Psoas muscle (tissue), 8 donors: Measurements from ENCODE around the gene PTTG1. TPM values are rescaled to one million over a fixed set of nuclear protein-coding genes. Genes with fewer than 3 reads are reported as not detected.

Experiments
- ATAC-seq, 4 donors: fragments of 200-7000 bp; cut with Tn5 transposase; one replicate each; pipeline ENCODE4 v1.9.1; 2020; ENCODE audit warnings: moderate library complexity in 3 of 4, mild to moderate bottlenecking in 2 of 4
- DNase-seq, 2 donors: peaks; one replicate each; pipeline ENCODE4 v3.0.0-alpha.2; 2020
- H3K27ac ChIP-seq: fragments of 200-600 bp; one replicate; pipeline ENCODE4 v1.8.0; 2022
- H3K27me3 ChIP-seq, 3 donors: fragments of 200-600 bp in 1 of 3; one replicate each; pipeline versions ENCODE4 v1.6.1 to v1.8.0; 2013 to 2022; ENCODE audit warnings: low read length in 2 of 3, mild to moderate bottlenecking in 2 of 3, moderate library complexity in 1 of 3; ENCODE audit not compliant: insufficient read depth in 3 of 3
- H3K36me3 ChIP-seq, 2 donors: fragments of 200-600 bp in 1 of 2; one replicate each; pipeline versions ENCODE4 v1.6.1 to v1.8.0; 2013 to 2022; ENCODE audit warnings: low read depth in 1 of 2, mild to moderate bottlenecking in 1 of 2, moderate library complexity in 1 of 2; ENCODE audit not compliant: insufficient read depth in 1 of 2
- H3K4me1 ChIP-seq: fragments of 200-600 bp; one replicate; pipeline ENCODE4 v1.8.0; 2022
- H3K4me3 ChIP-seq: fragments of 200-600 bp; one replicate; pipeline ENCODE4 v1.8.0; 2022; ENCODE audit warnings: mild to moderate bottlenecking
- H3K9me3 ChIP-seq: fragments of 200-600 bp; one replicate; pipeline ENCODE4 v1.8.0; 2022
- CTCF ChIP-seq: fragments of 200-600 bp; IDR thresholded peaks from one replicate; pipeline ENCODE4 v1.8.0; 2022; ENCODE audit warnings: antibody characterized with exemption
- WGBS, 3 donors: extraction: QIAGEN DNeasy Blood & Tissue Kit; methylation state at CpG; one replicate each; pipeline versions ENCODE4 v1.1.6 to v1.1.7; 2013; 5-methylcytosine and 5-hydroxymethylcytosine counted together
- intact Hi-C, 2 donors: fragments of 100-400 bp; cut with DNase I; formaldehyde crosslinking; loops; one replicate each; pipeline versions ENCODE4 v1.11.0 to v1.14.2; 2022
- polyA plus RNA-seq, 3 donors: library from polyadenylated mRNA; stranded (reverse); fragments of 200-250 nt; gene quantifications; one replicate each; pipeline ENCODE4 v1.2.3, GENCODE V29; 2013
- total RNA-seq, 4 donors: library from RNA; stranded (reverse); fragmentation: NEBNext Ultra II Directional in 2 of 4; extraction: Animal tissue kit (Norgen Biotek cat#: 25700) in 2 of 4; gene quantifications; one replicate each; pipeline versions ENCODE4 v1.2.1 to v1.2.4, GENCODE V29; 2021 to 2023
- donor health status: healthy with polysubstance abuse.
- donor health status: DM: no; HTN: no; CAD: no; lungs with moderate emphysema.
- donor health status: Bipolar disorder and iron deficiency.
- donor health status: healthy.
- donor health status: DM: yes; HTN: yes; CAD: no.
- donor health status: DM: no; HTN: no; CAD: no.
- donor health status: DM: no; HTN: no; CAD: no.
- donor health status: DM: yes; HTN: yes; CAD: no.

Gene PTTG1
- total and polyA plus RNA-seq, 7 donors: 1.9 to 26.7 (median 3.0) TPM

- no peaks in the 10 kb centered on the region for H3K36me3 ChIP-seq
- no peak overlapping the region for H3K27ac ChIP-seq
- ATAC-seq (no peak), DNase-seq (no peak)
- intact Hi-C loops: no loop called here
- H3K9me3 ChIP-seq: no peaks in the 10 kb centered on the region
- H3K4me1 ChIP-seq: peaks cover 16% of the 10 kb centered on the region
- no peak overlapping the region for H3K4me3 ChIP-seq
- WGBS, 3 donors: 80 to 100% (median 96%) methylated on average over 2 of the region's 2 CpGs
- H3K27me3 ChIP-seq: peaks cover 0 to 2% (median 0%) of the 10 kb centered on the region in 3 donors
- TF ChIP-seq CTCF: no peak
These were observed 50.1 kb downstream of the PTTG1 start for GRCh38 chr5:160471761-160472160.

GRCh38 chr5:160472482-160472881 lies 50.8 kb downstream of the PTTG1 start:
- Histone ChIP-seq H3K4me1 (peaks cover 12% of the 10 kb centered on the region), H3K27ac (no peak overlapping the region), H3K4me3 (no peak overlapping the region), H3K36me3 (no peaks in the 10 kb centered on the region), H3K9me3 (no peaks in the 10 kb centered on the region), H3K27me3 (peaks cover 0 to 2% (median 0%) of the 10 kb centered on the region in 3 donors)
- DNase-seq: no peak
- no peak for ATAC-seq
- WGBS, 3 donors: 91 to 97% (median 91%) methylated on average over 4 of the region's 4 CpGs
- intact Hi-C loops: no loop called here
- no peak for TF ChIP-seq CTCF

- no peak for ATAC-seq
These were observed 52.0 kb downstream of the PTTG1 start for GRCh38 chr5:160473681-160474080.

GRCh38 chr5:160474084-160474483 lies 52.4 kb downstream of the PTTG1 start:
- Histone ChIP-seq H3K4me1 (peaks cover 12% of the 10 kb centered on the region), H3K9me3 (no peaks in the 10 kb centered on the region), H3K36me3 (no peaks in the 10 kb centered on the region), H3K27ac (no peak overlapping the region), H3K27me3 (no peaks in the 10 kb centered on the region), H3K4me3 (no peak overlapping the region)
- no peak for TF ChIP-seq CTCF
- intact Hi-C loops: no loop called here
- 94 to 97% (median 96%) methylated on average over 1 of the region's 1 CpG for WGBS, 3 donors
- DNase-seq (no peak), ATAC-seq (no peak)

More at GRCh38 chr5:160473681-160474080, 52.0 kb downstream of the PTTG1 start:
- H3K27ac ChIP-seq: no peak overlapping the region
- no peak for TF ChIP-seq CTCF
- no peaks in the 10 kb centered on the region for H3K9me3 ChIP-seq
- intact Hi-C loops: no loop called here
- DNase-seq: no peak
- peaks cover 12% of the 10 kb centered on the region for H3K4me1 ChIP-seq
- H3K27me3 ChIP-seq: no peaks in the 10 kb centered on the region
- no peak overlapping the region for H3K4me3 ChIP-seq
- no peaks in the 10 kb centered on the region for H3K36me3 ChIP-seq
- WGBS, 3 donors: 88 to 90% (median 89%) methylated on average over 6 of the region's 6 CpGs

GRCh38 chr5:160475864-160476438 lies 54.3 kb downstream of the PTTG1 start:
- ATAC-seq (no peak), DNase-seq (no peak)
- Histone ChIP-seq H3K9me3 (no peaks in the 10 kb centered on the region), H3K4me1 (peaks cover 8% of the 10 kb centered on the region), H3K27me3 (no peaks in the 10 kb centered on the region), H3K27ac (no peak overlapping the region), H3K36me3 (no peaks in the 10 kb centered on the region), H3K4me3 (no peak overlapping the region)
- no peak for TF ChIP-seq CTCF
- WGBS, 3 donors: 78 to 90% (median 85%) methylated on average over 7 of the region's 7 CpGs
- intact Hi-C loops: no loop called here
